ENCODE results near the gene NF2. TPM values are rescaled to one million over a fixed set of nuclear protein-coding genes. Genes with fewer than 3 reads are reported as not detected.

Gene NF2
- total RNA-seq, 1 donor from 2014 or later, result 48.4 TPM

DNA sequence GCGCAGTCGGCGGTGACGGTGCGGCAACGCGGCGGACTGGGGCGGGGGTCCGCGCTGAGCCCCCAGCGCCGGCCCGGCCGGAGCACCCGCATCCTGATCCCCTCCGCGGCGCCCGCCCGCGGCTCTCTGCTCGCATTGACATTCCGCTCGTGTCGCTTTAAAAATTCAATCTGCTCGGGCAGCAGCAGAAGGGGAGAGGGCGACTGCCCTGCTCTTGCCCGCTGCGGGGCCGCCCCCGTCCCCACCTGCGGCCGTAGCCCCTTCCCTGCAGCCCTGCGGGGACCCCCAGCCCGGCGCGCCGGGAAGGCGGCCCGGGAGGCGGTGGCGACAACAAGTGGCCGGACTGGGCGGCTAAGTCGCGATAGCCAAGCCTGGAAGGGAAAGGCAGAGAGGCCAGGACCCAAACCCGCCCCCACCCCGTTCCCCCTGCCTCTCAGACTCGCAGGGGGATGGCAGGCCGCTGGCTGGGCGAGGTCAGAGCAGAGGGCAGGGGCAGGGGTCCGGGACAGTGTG is 117.4 kb downstream of the NF2 start:
- no peak for TF ChIP-seq CTCF (conservative IDR thresholded peaks at IDR 0.05)
- Mint-ChIP-seq H3K27ac (ENCODE audit: unreplicated experiment) (no peak overlapping the region), H3K4me3 (no peak overlapping the region), H3K27me3 (ENCODE audit: low read depth) (peaks cover 76% of the 10 kb centered on the region), H3K4me1 (peaks cover 10% of the 10 kb centered on the region), H3K9me3 (no peaks in the 10 kb centered on the region), H3K36me3 (ENCODE audit: low read depth) (no peaks in the 10 kb centered on the region)
- DNase-seq (ENCODE audit: low read depth, low spot score), result no peak

DNA sequence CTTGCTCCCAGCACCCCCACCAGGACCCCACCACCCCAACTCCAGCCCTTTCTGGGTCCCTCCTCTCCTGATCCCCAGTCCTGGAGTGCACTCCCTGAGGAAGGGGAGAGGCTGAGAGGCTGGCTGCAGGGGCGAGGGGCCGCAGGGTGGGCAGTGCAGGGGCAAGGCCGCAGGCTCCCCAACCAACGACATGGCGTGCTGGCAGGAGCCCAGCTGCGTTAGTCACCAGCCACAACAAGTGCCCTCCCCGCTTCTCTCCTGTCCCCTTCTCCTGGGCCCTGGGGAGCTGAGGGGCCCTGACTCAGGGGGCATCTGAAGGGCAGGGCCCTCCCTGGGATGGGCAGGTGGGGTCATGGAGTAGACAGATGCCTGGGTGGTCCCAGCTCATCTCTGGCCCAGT is 118.7 kb downstream of the NF2 start:
- H3K4me1 Mint-ChIP-seq, result no peaks in the 10 kb centered on the region
- no peak for TF ChIP-seq CTCF (conservative IDR thresholded peaks at IDR 0.05)
- no peaks in the 10 kb centered on the region for H3K36me3 Mint-ChIP-seq (ENCODE audit: low read depth)
- no peak overlapping the region for H3K4me3 Mint-ChIP-seq
- no peaks in the 10 kb centered on the region for H3K9me3 Mint-ChIP-seq
- H3K27me3 Mint-ChIP-seq (ENCODE audit: low read depth), result peaks cover 67% of the 10 kb centered on the region
- no peak for DNase-seq (ENCODE audit: low read depth, low spot score)
- H3K27ac Mint-ChIP-seq (ENCODE audit: unreplicated experiment), result no peak overlapping the region

GRCh38 chr22:29722587-29722986 is 119.2 kb downstream of the NF2 start:
- H3K4me3 Mint-ChIP-seq, result no peak overlapping the region
- no peaks in the 10 kb centered on the region for H3K9me3 Mint-ChIP-seq
- no peak overlapping the region for H3K27ac Mint-ChIP-seq (ENCODE audit: unreplicated experiment)
- peaks cover 63% of the 10 kb centered on the region for H3K27me3 Mint-ChIP-seq (ENCODE audit: low read depth)
- no peak for DNase-seq (ENCODE audit: low read depth, low spot score)
- no peak for TF ChIP-seq CTCF (conservative IDR thresholded peaks at IDR 0.05)
- no peaks in the 10 kb centered on the region for H3K36me3 Mint-ChIP-seq (ENCODE audit: low read depth)
- H3K4me1 Mint-ChIP-seq, result no peaks in the 10 kb centered on the region

GRCh38 chr22:29723766-29724165 is 120.3 kb downstream of the NF2 start:
- Mint-ChIP-seq H3K36me3 (ENCODE audit: low read depth) (no peaks in the 10 kb centered on the region), H3K4me3 (no peak overlapping the region), H3K27ac (ENCODE audit: unreplicated experiment) (no peak overlapping the region), H3K9me3 (no peaks in the 10 kb centered on the region), H3K27me3 (ENCODE audit: low read depth) (peaks cover 51% of the 10 kb centered on the region), H3K4me1 (no peaks in the 10 kb centered on the region)
- no peak for TF ChIP-seq CTCF (conservative IDR thresholded peaks at IDR 0.05)
- no peak for DNase-seq (ENCODE audit: low read depth, low spot score)

- TF ChIP-seq CTCF (conservative IDR thresholded peaks at IDR 0.05), result no peak
- Mint-ChIP-seq H3K36me3 (ENCODE audit: low read depth) (no peaks in the 10 kb centered on the region), H3K4me3 (no peak overlapping the region), H3K27me3 (ENCODE audit: low read depth) (peaks cover 42% of the 10 kb centered on the region), H3K27ac (ENCODE audit: unreplicated experiment) (no peak overlapping the region), H3K4me1 (no peaks in the 10 kb centered on the region), H3K9me3 (no peaks in the 10 kb centered on the region)
- DNase-seq (ENCODE audit: low read depth, low spot score), result no peak
Measured at GRCh38 chr22:29724843-29725242, 121.4 kb downstream of the NF2 start.

DNA sequence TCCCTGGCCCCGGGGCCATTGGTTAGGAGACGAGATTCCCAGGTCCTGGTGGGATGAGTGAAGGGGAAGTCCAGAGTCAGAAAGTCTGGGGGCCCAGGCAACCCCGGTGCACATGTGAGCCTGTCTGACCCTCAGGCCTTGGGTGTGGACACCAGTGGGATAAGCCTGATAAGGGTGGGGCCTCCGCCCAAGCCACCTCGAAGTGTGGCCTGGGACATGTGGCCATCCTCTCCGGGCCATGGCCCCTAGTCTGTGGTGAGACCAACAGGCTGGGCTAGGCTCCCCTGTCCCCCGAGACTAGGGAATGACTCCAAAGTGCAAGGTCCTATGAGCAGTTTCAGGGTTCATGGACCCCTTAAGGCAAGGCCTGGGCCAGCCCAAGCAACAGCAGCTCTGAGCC is 122.7 kb downstream of the NF2 start:
- Mint-ChIP-seq H3K9me3 (no peaks in the 10 kb centered on the region), H3K27me3 (ENCODE audit: low read depth) (peaks cover 38% of the 10 kb centered on the region), H3K4me3 (no peak overlapping the region), H3K4me1 (no peaks in the 10 kb centered on the region), H3K36me3 (ENCODE audit: low read depth) (no peaks in the 10 kb centered on the region), H3K27ac (ENCODE audit: unreplicated experiment) (no peak overlapping the region)
- no peak for DNase-seq (ENCODE audit: low read depth, low spot score)
- no peak for TF ChIP-seq CTCF (conservative IDR thresholded peaks at IDR 0.05)

Data from neural crest cell (in vitro differentiated cells).